ENCODE results near the gene HSD3B7.

Gene HSD3B7

GRCh38 chr16:30965436-30965835, 19.6 kb upstream of the HSD3B7 start:
- no peak for TF ChIP-seq POLR2A (IDR thresholded peaks at IDR 0.05; ENCODE audit: low read depth, low read length)
- FAIRE-seq (no peak), DNase-seq (ENCODE audit: insufficient read length, low spot score) (no peak)

- FAIRE-seq, result no peak
- DNase-seq (ENCODE audit: insufficient read length, low spot score), result no peak
- TF ChIP-seq POLR2A (IDR thresholded peaks at IDR 0.05; ENCODE audit: low read depth, low read length), result no peak
Observed at GRCh38 chr16:30966033-30966619, 18.9 kb upstream of the HSD3B7 start.

- no peak for TF ChIP-seq POLR2A (IDR thresholded peaks at IDR 0.05; ENCODE audit: low read depth, low read length)
- FAIRE-seq, result no peak
- no peak for DNase-seq (ENCODE audit: insufficient read length, low spot score)
Observed at GRCh38 chr16:30967795-30968194, 17.2 kb upstream of the HSD3B7 start.

- TF ChIP-seq POLR2A (IDR thresholded peaks at IDR 0.05; ENCODE audit: low read depth, low read length), result no peak
- FAIRE-seq (no peak), DNase-seq (ENCODE audit: insufficient read length, low spot score) (no peak)
Observed at GRCh38 chr16:30969246-30969842, 15.7 kb upstream of the HSD3B7 start.

GRCh38 chr16:30971298-30971697, 13.7 kb upstream of the HSD3B7 start:
- DNase-seq (ENCODE audit: insufficient read length, low spot score) (no peak), FAIRE-seq (no peak)
- TF ChIP-seq POLR2A (IDR thresholded peaks at IDR 0.05; ENCODE audit: low read depth, low read length), result no peak

GRCh38 chr16:30972872-30973271, 12.1 kb upstream of the HSD3B7 start:
- DNase-seq (ENCODE audit: insufficient read length, low spot score), result no peak
- no peak for TF ChIP-seq POLR2A (IDR thresholded peaks at IDR 0.05; ENCODE audit: low read depth, low read length)
- no peak for FAIRE-seq

- FAIRE-seq (no peak), DNase-seq (ENCODE audit: insufficient read length, low spot score) (no peak)
- TF ChIP-seq POLR2A (IDR thresholded peaks at IDR 0.05; ENCODE audit: low read depth, low read length), result no peak
Observed at GRCh38 chr16:30974348-30974747, 10.7 kb upstream of the HSD3B7 start.

- FAIRE-seq (no peak), DNase-seq (ENCODE audit: insufficient read length, low spot score) (no peak)
- no peak for TF ChIP-seq POLR2A (IDR thresholded peaks at IDR 0.05; ENCODE audit: low read depth, low read length)
Observed at GRCh38 chr16:30976486-30976885, 8.5 kb upstream of the HSD3B7 start.

- DNase-seq (ENCODE audit: insufficient read length, low spot score) (no peak), FAIRE-seq (no peak)
- TF ChIP-seq POLR2A (IDR thresholded peaks at IDR 0.05; ENCODE audit: low read depth, low read length), result no peak
Observed at GRCh38 chr16:30977502-30977901, 7.5 kb upstream of the HSD3B7 start.

- FAIRE-seq (no peak), DNase-seq (ENCODE audit: insufficient read length, low spot score) (no peak)
Observed at GRCh38 chr16:30979170-30980022, 5.6 kb upstream of the HSD3B7 start.

GRCh38 chr16:30980023-30980371, 5.0 kb upstream of the HSD3B7 start:
- no peak for FAIRE-seq
- no peak for DNase-seq (ENCODE audit: insufficient read length, low spot score)
- TF ChIP-seq POLR2A (IDR thresholded peaks at IDR 0.05; ENCODE audit: low read depth, low read length), result no peak

More at GRCh38 chr16:30979170-30980022, 5.6 kb upstream of the HSD3B7 start:
- no peak for TF ChIP-seq POLR2A (IDR thresholded peaks at IDR 0.05; ENCODE audit: low read depth, low read length)

GRCh38 chr16:30980434-30980833, 4.6 kb upstream of the HSD3B7 start:
- no peak for DNase-seq (ENCODE audit: insufficient read length, low spot score)
- no peak for TF ChIP-seq POLR2A (IDR thresholded peaks at IDR 0.05; ENCODE audit: low read depth, low read length)
- FAIRE-seq, result no peak

GRCh38 chr16:30980959-30981358, 4.0 kb upstream of the HSD3B7 start:
- FAIRE-seq (no peak), DNase-seq (ENCODE audit: insufficient read length, low spot score) (no peak)

GRCh38 chr16:30982548-30983288, 2.3 kb upstream of the HSD3B7 start:
- no peak for FAIRE-seq
- DNase-seq (ENCODE audit: insufficient read length, low spot score), result no peak
- TF ChIP-seq POLR2A (IDR thresholded peaks at IDR 0.05; ENCODE audit: low read depth, low read length), result no peak

More at GRCh38 chr16:30980959-30981358, 4.0 kb upstream of the HSD3B7 start:
- no peak for TF ChIP-seq POLR2A (IDR thresholded peaks at IDR 0.05; ENCODE audit: low read depth, low read length)

All from H54 (cell line).